HUES6 (cell line): ENCODE results near the gene CLEC10A.
"Not testable (repeated sequence)": the region's sequence is repeated elsewhere in the genome, so short reads cannot be mapped to it uniquely, and the experiment has no call there.

Experiments
- H3K27ac ChIP-seq: 2 replicates; pipeline ENCODE4 v1.7.0; 2013; ENCODE audit warnings: low read depth, mild to moderate bottlenecking, low read length, inconsistent platforms
- H3K27me3 ChIP-seq: 2 replicates; pipeline ENCODE4 v1.6.1; 2013; ENCODE audit warnings: low read length; ENCODE audit not compliant: control insufficient read depth, insufficient read depth
- H3K36me3 ChIP-seq: 2 replicates; pipeline ENCODE4 v1.6.1; 2013; ENCODE audit warnings: low read length; ENCODE audit not compliant: control insufficient read depth, insufficient read depth
- H3K4me1 ChIP-seq: 2 replicates; pipeline ENCODE4 v1.6.1; 2013; ENCODE audit warnings: low read length; ENCODE audit not compliant: control insufficient read depth, insufficient read depth
- H3K4me3 ChIP-seq: 2 replicates; pipeline ENCODE4 v1.5.1; 2013; ENCODE audit warnings: low read depth, low read length
- H3K9ac ChIP-seq: one replicate; pipeline ENCODE4 v1.6.1; 2013; ENCODE audit warnings: mild to moderate bottlenecking, low read length
- H3K9me3 ChIP-seq: 2 replicates; pipeline ENCODE4 v1.6.1; 2013; ENCODE audit warnings: low read depth, low read length; ENCODE audit not compliant: control insufficient read depth, insufficient read depth

CLEC10A gene

DNA sequence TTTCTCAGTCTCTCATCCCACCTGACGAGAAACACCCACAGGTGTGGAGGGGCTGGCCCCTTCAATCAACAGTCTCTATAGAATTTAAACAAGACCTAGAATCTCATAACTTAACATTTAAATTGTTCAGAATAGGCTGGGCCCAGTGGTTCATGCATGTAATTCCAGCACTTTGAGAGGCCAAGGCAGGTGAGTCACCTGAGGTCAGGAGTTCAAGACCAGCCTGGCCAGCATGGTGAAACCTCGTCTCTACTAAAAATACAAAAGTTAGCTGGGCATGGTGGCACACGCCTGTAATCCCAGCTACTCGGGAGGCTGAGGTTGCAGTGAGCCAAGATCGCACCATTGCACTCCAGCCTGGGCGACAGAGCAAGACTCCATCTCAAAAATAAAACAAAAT lies 9.5 kb upstream of the CLEC10A start:
- H3K4me1 ChIP-seq, H3K4me3 ChIP-seq, H3K36me3 ChIP-seq, H3K9me3 ChIP-seq, H3K9ac ChIP-seq, H3K27me3 ChIP-seq, H3K27ac ChIP-seq: not testable (repeated sequence)

DNA sequence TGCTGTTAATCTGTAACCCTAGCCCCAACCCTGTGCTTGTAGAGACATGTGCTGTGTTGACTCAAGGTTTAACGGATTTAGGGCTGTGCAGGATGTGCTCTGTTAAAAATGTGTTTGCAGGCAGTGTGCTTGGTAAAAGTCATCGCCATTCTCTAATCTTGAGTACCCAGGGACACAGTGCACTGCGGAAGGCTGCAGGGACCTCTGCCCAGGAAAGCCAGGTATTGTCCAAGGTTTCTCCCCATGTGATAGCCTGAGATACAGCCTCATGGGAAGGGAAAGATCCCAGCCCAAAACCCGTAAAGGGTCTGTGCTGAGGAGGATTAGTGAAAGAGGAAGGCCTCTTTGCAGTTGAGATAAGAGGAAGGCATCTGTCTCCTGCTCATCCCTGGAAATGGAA lies 8.4 kb upstream of the CLEC10A start:
- H3K36me3 ChIP-seq, H3K9me3 ChIP-seq, H3K27ac ChIP-seq, H3K4me3 ChIP-seq, H3K4me1 ChIP-seq, H3K9ac ChIP-seq, H3K27me3 ChIP-seq: not testable (repeated sequence)

DNA sequence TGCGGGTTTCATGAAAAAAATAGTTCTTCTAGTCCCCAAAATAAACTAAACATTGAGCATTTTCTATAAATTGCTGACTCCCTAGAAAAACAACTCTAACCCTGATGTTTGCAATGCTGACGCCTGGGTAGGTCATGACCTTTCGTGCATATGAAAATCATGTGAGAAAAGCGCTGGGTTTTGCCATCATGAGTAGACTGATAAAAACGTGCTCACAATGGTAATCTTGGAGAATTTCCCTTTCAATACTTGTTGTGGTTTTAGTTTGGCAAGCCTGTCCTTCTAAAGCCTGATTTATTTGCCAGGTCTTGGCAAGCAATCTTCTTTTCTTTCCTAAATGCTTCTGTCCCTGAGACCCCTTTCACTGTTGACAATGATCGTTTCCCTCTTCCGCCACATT lies 4.0 kb upstream of the CLEC10A start:
- Histone ChIP-seq H3K9me3 (no peaks in the 10 kb centered on the region), H3K9ac (no peak overlapping the region), H3K36me3 (no peaks in the 10 kb centered on the region), H3K27ac (no peak overlapping the region), H3K27me3 (no peaks in the 10 kb centered on the region; the same call in 1 of the 2 replicates), H3K4me3 (no peak overlapping the region), H3K4me1 (no peaks in the 10 kb centered on the region)

DNA sequence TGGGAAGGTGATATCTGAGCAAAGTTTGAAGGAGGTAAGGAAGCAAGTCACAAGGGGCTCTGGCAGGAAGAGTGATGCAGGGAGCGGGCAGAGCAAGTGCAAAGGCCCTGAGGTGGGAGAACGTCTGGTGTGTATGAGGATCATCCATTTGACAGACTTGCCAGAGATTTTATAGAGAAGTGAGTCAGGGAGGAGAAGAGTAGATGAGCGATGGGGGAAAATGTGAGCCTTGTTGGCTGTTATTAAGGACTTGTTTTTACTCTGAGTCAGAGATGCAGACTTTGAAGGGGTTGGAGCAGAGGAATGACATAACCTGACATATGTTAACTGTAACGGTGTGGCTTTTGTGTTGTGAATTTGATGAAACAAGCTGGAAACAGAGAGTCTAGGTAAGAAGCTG lies 3.5 kb upstream of the CLEC10A start:
- Histone ChIP-seq H3K27ac (no peak overlapping the region), H3K9ac (no peak overlapping the region), H3K27me3 (no peaks in the 10 kb centered on the region; the same call in 1 of the 2 replicates), H3K9me3 (no peaks in the 10 kb centered on the region), H3K4me1 (no peaks in the 10 kb centered on the region), H3K36me3 (no peaks in the 10 kb centered on the region), H3K4me3 (no peak overlapping the region)

DNA sequence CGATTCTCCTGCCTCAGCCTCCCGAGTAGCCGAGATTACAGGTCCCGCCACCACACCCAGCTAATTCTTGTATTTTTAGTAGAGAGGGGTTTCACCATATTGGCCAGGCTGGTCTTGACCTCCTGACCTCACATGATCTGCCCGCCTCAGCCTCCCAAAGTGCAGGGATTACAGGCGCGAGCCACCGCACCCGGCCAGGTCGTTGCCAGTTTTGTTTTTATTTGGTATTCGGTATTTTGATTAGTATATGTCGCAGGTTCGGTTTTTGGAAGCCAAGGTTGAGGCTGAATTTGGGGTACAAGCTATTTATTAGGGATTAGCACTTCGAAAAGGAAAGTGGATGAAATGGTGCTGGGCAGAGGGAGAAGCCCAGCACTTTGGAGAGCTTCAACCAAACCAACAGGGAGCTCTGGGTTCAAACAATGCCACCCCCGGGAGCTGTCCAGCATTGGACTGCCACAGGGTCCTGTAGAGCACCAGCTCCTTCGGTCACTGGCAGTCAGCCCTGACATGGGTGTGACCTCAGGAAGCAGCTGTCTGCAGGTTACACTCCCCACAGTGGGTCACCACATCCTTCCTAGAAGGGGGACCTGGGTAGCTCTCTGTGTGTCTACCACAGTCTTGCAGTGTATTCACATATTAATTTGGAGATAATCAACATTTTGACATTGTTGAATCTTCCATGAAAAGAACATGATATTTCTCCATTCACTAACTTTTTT lies 1.5 kb upstream of the CLEC10A start:
- no peaks in the 10 kb centered on the region for H3K9me3 ChIP-seq

DNA sequence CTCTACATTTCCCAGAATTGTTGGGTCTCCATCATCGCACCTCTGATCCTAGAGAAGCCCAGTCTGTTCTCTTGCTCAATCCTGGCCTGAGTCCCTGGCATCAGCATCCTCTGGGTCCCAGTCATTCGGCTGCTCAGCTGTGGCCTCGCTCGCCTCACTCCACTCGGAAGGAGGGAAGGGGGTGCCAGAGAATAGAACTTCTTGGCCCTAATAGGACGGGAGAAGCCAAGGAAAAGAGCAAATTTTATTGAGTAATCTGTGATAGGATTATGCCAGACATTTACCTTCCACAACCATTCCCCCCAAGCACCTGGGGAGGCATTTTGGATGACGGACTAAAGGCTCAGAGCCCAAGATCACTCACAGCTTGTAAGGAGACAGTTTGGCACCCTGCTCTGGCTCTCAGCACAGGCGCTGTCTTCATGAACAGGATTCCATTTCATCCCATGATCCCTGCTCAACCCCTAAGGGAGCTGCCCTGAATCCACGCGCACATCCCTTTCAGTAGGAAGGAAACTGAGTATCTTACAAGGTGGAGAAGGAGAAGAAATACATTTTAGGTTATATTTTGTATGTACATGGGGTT lies 498 bp upstream of the CLEC10A start:
- H3K9me3 ChIP-seq = no peaks in the 10 kb centered on the region

More for the DNA sequence above, 1.5 kb upstream of the CLEC10A start:
- Histone ChIP-seq H3K27me3 (no peaks in the 10 kb centered on the region; the same call in 1 of the 2 replicates), H3K36me3 (no peaks in the 10 kb centered on the region), H3K27ac (no peak overlapping the region), H3K4me1 (no peaks in the 10 kb centered on the region), H3K4me3 (no peak overlapping the region), H3K9ac (no peak overlapping the region)

DNA sequence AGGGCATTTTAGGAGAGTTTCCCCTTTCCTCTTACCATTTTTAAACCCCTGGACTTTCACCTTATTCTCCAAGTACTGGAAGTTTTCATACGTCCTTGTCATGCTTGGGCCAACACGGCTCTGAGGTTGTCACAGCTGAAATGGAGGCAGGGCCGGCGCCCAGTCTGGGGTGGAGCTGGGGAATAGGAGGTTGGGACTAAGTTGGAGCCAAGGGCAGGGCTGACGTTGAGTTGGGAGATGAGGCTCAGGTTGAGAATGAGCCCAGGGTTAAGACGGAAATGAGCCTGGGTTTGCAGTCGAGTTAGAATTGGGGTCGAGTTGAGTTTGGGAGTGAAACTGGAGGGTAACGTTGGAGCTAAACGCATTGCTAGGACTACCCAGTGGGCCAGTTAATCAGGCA lies 1.3 kb downstream of the CLEC10A start:
- H3K27ac ChIP-seq = no peak overlapping the region
- no peaks in the 10 kb centered on the region for H3K9me3 ChIP-seq
- no peaks in the 10 kb centered on the region for H3K4me1 ChIP-seq
- no peak overlapping the region for H3K4me3 ChIP-seq
- H3K27me3 ChIP-seq = no peaks in the 10 kb centered on the region; the same call in 1 of the 2 replicates
- H3K36me3 ChIP-seq = no peaks in the 10 kb centered on the region
- H3K9ac ChIP-seq = no peak overlapping the region

More for the DNA sequence above, 498 bp upstream of the CLEC10A start:
- Histone ChIP-seq H3K4me1 (no peaks in the 10 kb centered on the region), H3K4me3 (no peak overlapping the region), H3K36me3 (no peaks in the 10 kb centered on the region), H3K9ac (no peak overlapping the region), H3K27me3 (no peaks in the 10 kb centered on the region; the same call in 1 of the 2 replicates), H3K27ac (no peak overlapping the region)

DNA sequence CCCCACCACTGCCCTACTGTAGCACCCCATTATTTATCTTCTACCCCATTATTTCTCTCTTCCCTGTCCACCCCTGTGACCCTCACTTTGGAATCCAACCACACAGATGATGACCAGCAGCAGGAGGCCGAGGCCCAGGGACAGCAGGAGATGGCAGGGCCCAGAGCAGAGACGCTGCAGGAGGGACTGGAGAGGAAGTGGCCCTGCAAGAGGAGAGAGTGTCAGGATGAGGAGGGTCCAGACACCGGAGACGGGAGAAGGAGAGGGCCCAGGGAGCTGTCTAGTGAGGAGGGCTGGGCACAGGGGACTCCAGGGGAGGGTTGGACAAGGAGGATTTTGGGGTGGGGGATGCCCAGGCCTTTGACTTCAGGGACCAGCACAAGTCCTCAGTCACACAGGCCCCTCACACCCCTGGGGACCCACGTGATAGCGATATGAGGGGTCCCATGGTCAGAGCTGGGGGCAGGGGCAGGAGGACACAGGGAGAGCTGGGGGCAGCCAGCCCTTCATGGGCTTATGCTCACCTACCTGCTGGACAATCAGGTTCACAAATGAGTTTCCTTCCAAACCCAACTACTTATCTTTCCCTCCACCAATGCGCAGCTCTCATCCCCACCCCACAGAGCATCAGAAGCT lies 2.0 kb downstream of the CLEC10A start:
- H3K9ac ChIP-seq = no peak overlapping the region
- H3K27ac ChIP-seq = no peak overlapping the region
- H3K27me3 ChIP-seq = no peaks in the 10 kb centered on the region; the same call in 1 of the 2 replicates
- H3K4me1 ChIP-seq = no peaks in the 10 kb centered on the region
- H3K36me3 ChIP-seq = no peaks in the 10 kb centered on the region
- H3K4me3 ChIP-seq = no peak overlapping the region
- no peaks in the 10 kb centered on the region for H3K9me3 ChIP-seq

DNA sequence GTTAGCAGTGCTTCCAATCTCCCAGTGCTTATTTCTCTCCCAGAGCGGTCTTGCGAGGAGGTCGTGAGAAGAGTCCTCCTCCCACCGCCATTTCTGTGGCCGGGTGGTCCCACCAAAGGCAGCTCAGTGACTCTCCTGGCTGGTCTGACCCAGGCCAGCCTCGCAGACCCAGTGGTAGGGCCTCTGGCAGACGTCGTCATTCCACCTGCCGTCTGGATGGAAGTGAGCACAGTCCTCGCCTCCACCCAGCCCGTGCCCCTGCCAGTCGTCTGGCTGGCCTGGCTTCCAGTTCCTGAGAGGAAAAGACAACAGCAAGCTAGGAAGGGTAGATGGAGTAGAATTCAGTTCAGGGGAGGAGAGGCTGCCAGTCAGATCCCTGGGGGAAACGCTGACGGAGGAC lies 5.1 kb downstream of the CLEC10A start:
- H3K27me3 ChIP-seq = peaks cover 5% of the 10 kb centered on the region; the same call in 1 of the 2 replicates
- H3K36me3 ChIP-seq = no peaks in the 10 kb centered on the region
- H3K4me3 ChIP-seq = no peak overlapping the region
- no peak overlapping the region for H3K9ac ChIP-seq
- no peak overlapping the region for H3K27ac ChIP-seq
- no peaks in the 10 kb centered on the region for H3K4me1 ChIP-seq
- H3K9me3 ChIP-seq = no peaks in the 10 kb centered on the region

DNA sequence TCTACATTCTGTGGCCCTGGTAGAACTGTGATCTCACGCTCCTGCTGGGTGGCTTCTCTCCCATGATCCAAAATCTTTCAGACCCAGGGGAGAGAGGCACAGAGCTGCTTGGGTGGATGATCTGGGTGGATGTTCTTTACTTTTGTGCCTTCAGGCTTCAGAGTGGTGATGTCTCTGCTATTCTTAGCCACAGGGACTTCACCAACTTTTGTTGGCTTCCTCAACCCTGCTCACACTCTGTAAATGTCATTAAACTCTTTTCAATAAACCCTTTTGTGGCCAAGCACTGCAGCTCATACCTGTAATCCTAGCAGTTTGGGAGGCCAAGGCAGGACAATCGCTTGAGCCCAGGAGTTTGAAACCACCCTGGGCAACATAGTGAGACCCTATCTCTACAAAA lies 7.6 kb downstream of the CLEC10A start:
- Histone ChIP-seq H3K27me3 (peaks cover 5% of the 10 kb centered on the region; the same call in 1 of the 2 replicates), H3K9me3 (peaks cover 16% of the 10 kb centered on the region; the same call in 1 of the 2 replicates), H3K36me3 (no peaks in the 10 kb centered on the region), H3K4me1 (no peaks in the 10 kb centered on the region), H3K4me3 (no peak overlapping the region), H3K9ac (no peak overlapping the region), H3K27ac (no peak overlapping the region)

DNA sequence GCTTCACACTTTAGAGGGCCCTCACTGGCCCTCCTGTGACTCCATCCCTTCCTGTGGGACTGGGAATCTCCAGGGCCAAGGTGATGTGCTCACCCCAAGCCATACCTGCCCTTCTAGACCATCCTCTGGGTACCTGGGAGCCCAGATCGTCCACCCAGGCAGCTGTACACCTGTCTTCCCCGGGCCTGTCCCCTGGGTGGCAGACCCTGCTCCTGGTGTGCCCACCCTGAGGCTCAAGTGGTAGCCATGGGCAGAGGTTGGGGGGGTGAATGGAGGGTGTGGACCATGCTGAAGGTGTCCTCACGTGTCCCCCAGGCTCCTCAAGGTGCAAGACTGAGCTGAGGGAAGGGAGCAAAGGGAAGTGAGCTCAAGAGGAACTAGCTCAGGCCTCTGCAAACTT lies 9.3 kb downstream of the CLEC10A start:
- H3K4me3 ChIP-seq = no peak overlapping the region
- H3K27me3 ChIP-seq = peaks cover 5% of the 10 kb centered on the region; the same call in 1 of the 2 replicates
- peaks cover 25% of the 10 kb centered on the region; the same call in 1 of the 2 replicates for H3K9me3 ChIP-seq
- no peak overlapping the region for H3K27ac ChIP-seq
- H3K9ac ChIP-seq = no peak overlapping the region
- H3K36me3 ChIP-seq = no peaks in the 10 kb centered on the region
- no peaks in the 10 kb centered on the region for H3K4me1 ChIP-seq
